MM.1S (cell line): ENCODE measurements around the gene FOLH1.
"Not testable (repeated sequence)": the region's sequence is repeated elsewhere in the genome, so short reads cannot be mapped to it uniquely, and the experiment has no call there.

Source experiments
- DNase-seq: peaks from one replicate; pipeline ENCODE4 v3.0.0-alpha.2; 2015
- H2AFZ ChIP-seq: fragments of 300-600 bp; sonication (generic); 2 replicates; pipeline ENCODE4 v1.6.0; 2016; ENCODE audit warnings: antibody characterized with exemption, low read length
- H3F3A ChIP-seq: fragments of 300-600 bp; sonication (generic); 2 replicates; pipeline ENCODE4 v1.6.1; 2016; ENCODE audit warnings: mild to moderate bottlenecking, antibody characterized with exemption, low read length, moderate library complexity, mixed read lengths; ENCODE audit not compliant: insufficient read depth
- H3K27ac ChIP-seq: fragments of 300-600 bp; sonication (generic); 2 replicates; pipeline ENCODE4 v1.5.1; 2016; ENCODE audit warnings: mild to moderate bottlenecking, low read length
- H3K27me3 ChIP-seq: fragments of 300-600 bp; sonication (generic); replicated peaks from 2 replicates; pipeline ENCODE4 v1.6.0; 2016; ENCODE audit warnings: low read length; ENCODE audit not compliant: insufficient read depth
- H3K36me3 ChIP-seq: fragments of 300-600 bp; sonication (generic); replicated peaks from 2 replicates; pipeline ENCODE4 v1.6.1; 2016; ENCODE audit warnings: mild to moderate bottlenecking, low read length, mixed read lengths; ENCODE audit not compliant: insufficient read depth
- H3K4me1 ChIP-seq: fragments of 300-600 bp; sonication (generic); 2 replicates; pipeline ENCODE4 v1.6.1; 2016; ENCODE audit warnings: low read length, mixed read lengths
- H3K4me2 ChIP-seq: fragments of 300-600 bp; sonication (generic); 2 replicates; pipeline ENCODE4 v1.6.0; 2016; ENCODE audit warnings: low read depth, low read length
- H3K4me3 ChIP-seq: fragments of 300-600 bp; sonication (generic); 2 replicates; pipeline ENCODE4 v1.5.1; 2016; ENCODE audit warnings: low read length, mixed read lengths
- H3K79me2 ChIP-seq: fragments of 300-600 bp; sonication (generic); 2 replicates; pipeline ENCODE4 v1.6.1; 2016; ENCODE audit warnings: mixed run types, low read length, mixed read lengths
- H3K9ac ChIP-seq: fragments of 300-600 bp; sonication (generic); 2 replicates; pipeline ENCODE4 v1.6.1; 2016; ENCODE audit warnings: low read length, mixed read lengths
- H3K9me2 ChIP-seq: fragments of 300-600 bp; sonication (generic); replicated peaks from 2 replicates; pipeline ENCODE4 v1.6.1; 2016; ENCODE audit warnings: mild to moderate bottlenecking, low read length, mixed read lengths; ENCODE audit not compliant: insufficient read depth
- H3K9me3 ChIP-seq: fragments of 300-600 bp; sonication (generic); replicated peaks from 2 replicates; pipeline ENCODE4 v1.6.1; 2016; ENCODE audit warnings: mild to moderate bottlenecking, low read length, mixed read lengths; ENCODE audit not compliant: insufficient read depth
- H4K20me1 ChIP-seq: fragments of 300-600 bp; sonication (generic); 2 replicates; pipeline ENCODE4 v1.6.1; 2016; ENCODE audit warnings: mild to moderate bottlenecking, low read length, moderate library complexity, mixed read lengths; ENCODE audit not compliant: insufficient read depth
- EZH2 ChIP-seq: fragments of 300-600 bp; sonication (generic); optimal IDR thresholded peaks from 2 replicates; pipeline ENCODE3; 2017; ENCODE audit warnings: low read depth, mild to moderate bottlenecking, antibody characterized with exemption, low read length, mixed read lengths
- EZH2phosphoT487 ChIP-seq: fragments of 300-600 bp; sonication (generic); IDR thresholded peaks from 2 replicates; pipeline ENCODE4 v1.6.1; 2018; ENCODE audit warnings: antibody characterized with exemption, low read length
- TF ChIP-seq, protein P1 (sequence below): fragments of 300-600 bp; sonication (generic); IDR thresholded peaks from 2 replicates; pipeline ENCODE4 v1.5.1; 2016; ENCODE audit warnings: antibody characterized with exemption, low read length, mixed read lengths

Gene FOLH1

DNA sequence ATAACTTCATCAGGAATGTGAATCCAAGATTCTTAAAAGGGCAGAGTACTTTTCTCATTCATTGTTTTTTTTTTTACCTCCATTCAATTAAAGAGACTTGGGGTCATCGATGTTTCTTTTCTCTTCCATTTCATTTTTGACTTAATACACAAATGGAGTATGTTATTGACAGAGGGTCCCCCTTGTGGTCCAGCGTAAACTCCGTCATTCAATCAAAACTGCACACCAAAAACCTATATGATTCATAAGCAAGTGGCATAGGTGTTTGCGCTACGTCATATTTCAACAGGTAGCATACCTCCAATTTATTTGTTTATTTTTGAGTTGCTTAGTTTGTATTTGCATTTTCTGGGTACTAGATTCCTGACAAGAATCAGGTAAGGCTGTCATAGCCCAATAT, 12.7 kb upstream of the FOLH1 start:
- Histone ChIP-seq H3K9ac (no peak overlapping the region), H3K79me2 (no peaks in the 10 kb centered on the region), H3K27ac (no peak overlapping the region), H3K4me3 (no peak overlapping the region), H3K36me3 (no peaks in the 10 kb centered on the region), H3K9me2 (no peaks in the 10 kb centered on the region), H2AFZ (no peak overlapping the region), H3K9me3 (no peaks in the 10 kb centered on the region), H3K4me1 (no peaks in the 10 kb centered on the region), H3K27me3 (no peaks in the 10 kb centered on the region), H3F3A (no peaks in the 10 kb centered on the region), H4K20me1 (no peaks in the 10 kb centered on the region), H3K4me2 (no peak overlapping the region)
- TF ChIP-seq EZH2phosphoT487 (no peak), EZH2 (no peak)
- TF ChIP-seq, protein P1, sequence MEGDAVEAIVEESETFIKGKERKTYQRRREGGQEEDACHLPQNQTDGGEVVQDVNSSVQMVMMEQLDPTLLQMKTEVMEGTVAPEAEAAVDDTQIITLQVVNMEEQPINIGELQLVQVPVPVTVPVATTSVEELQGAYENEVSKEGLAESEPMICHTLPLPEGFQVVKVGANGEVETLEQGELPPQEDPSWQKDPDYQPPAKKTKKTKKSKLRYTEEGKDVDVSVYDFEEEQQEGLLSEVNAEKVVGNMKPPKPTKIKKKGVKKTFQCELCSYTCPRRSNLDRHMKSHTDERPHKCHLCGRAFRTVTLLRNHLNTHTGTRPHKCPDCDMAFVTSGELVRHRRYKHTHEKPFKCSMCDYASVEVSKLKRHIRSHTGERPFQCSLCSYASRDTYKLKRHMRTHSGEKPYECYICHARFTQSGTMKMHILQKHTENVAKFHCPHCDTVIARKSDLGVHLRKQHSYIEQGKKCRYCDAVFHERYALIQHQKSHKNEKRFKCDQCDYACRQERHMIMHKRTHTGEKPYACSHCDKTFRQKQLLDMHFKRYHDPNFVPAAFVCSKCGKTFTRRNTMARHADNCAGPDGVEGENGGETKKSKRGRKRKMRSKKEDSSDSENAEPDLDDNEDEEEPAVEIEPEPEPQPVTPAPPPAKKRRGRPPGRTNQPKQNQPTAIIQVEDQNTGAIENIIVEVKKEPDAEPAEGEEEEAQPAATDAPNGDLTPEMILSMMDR: no peak
- DNase-seq: no peak

DNA sequence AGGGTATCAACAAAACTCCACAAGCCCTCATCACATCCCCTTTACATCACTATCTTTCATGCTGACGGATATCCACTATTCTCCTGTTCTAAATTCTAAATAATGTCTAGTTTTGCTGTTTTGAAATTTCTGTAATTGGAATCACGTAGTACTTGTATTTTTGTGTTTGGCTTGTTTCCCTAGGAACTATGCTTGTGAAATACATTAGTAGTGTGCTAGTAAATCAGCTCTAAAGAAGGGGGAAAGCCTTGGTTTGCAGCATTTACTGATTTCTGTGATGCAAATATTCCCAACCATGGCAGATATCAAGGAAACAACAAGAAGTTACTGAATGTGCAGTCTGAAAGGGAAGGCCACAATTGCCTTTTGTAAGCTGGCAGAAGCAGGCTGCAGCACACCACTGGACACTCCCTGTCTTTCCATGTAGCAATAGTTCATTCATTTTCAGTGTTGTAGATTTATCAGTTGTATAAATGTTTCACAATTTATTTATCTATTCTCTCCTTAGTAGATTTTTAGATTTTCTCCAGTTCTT, 4.7 kb upstream of the FOLH1 start:
- H3K36me3 ChIP-seq: no peaks in the 10 kb centered on the region
- no peaks in the 10 kb centered on the region for H3K79me2 ChIP-seq
- H3K4me3 ChIP-seq: no peak overlapping the region
- H3K27me3 ChIP-seq: no peaks in the 10 kb centered on the region
- no peak overlapping the region for H3K9ac ChIP-seq
- H3K9me2 ChIP-seq: no peaks in the 10 kb centered on the region
- no peak overlapping the region for H3K4me2 ChIP-seq
- H3K4me1 ChIP-seq: no peaks in the 10 kb centered on the region
- TF ChIP-seq, protein P1: no peak
- TF ChIP-seq EZH2: no peak
- TF ChIP-seq EZH2phosphoT487: no peak
- no peaks in the 10 kb centered on the region for H4K20me1 ChIP-seq
- H3K9me3 ChIP-seq: no peaks in the 10 kb centered on the region
- H2AFZ ChIP-seq: no peak overlapping the region
- DNase-seq: no peak
- no peaks in the 10 kb centered on the region for H3F3A ChIP-seq
- no peak overlapping the region for H3K27ac ChIP-seq

DNA sequence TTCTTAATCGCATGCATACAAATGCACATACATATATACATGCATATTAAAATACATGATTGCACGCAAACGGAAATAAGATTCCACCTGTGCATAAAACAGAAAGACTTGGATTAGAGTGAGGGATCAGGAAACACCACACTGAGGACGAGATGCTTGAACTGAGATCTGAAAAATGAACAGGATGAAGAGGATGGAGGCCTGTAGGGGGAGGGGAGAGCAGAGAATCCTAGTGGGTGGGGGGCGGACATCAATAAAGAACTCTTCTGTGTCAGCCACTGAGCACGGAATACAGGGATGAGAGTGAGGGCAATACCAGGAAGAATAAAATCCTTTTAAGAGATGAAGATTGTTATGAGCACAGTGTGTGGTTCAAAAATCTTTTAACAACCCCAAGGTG, 1.4 kb downstream of the FOLH1 start:
- H4K20me1 ChIP-seq, H3K9me3 ChIP-seq, H3K27ac ChIP-seq, H3F3A ChIP-seq, H3K27me3 ChIP-seq, H3K79me2 ChIP-seq, H3K36me3 ChIP-seq, DNase-seq, H2AFZ ChIP-seq, H3K9me2 ChIP-seq, H3K4me2 ChIP-seq, H3K4me3 ChIP-seq, H3K9ac ChIP-seq, H3K4me1 ChIP-seq: not testable (repeated sequence)

- Histone ChIP-seq H3K9me3 (no peaks in the 10 kb centered on the region), H3K9me2 (no peaks in the 10 kb centered on the region), H3K27me3 (no peaks in the 10 kb centered on the region), H3K79me2 (no peaks in the 10 kb centered on the region), H2AFZ (no peak overlapping the region), H3K27ac (no peak overlapping the region), H3K9ac (no peak overlapping the region), H4K20me1 (no peaks in the 10 kb centered on the region), H3K4me1 (no peaks in the 10 kb centered on the region), H3K4me3 (no peak overlapping the region), H3F3A (no peaks in the 10 kb centered on the region), H3K4me2 (no peak overlapping the region), H3K36me3 (no peaks in the 10 kb centered on the region)
- TF ChIP-seq EZH2 (no peak), EZH2phosphoT487 (no peak)
- TF ChIP-seq, protein P1: no peak
- DNase-seq: no peak
Observed at GRCh38 chr11:49202287-49202976, 6.0 kb downstream of the FOLH1 start.

- DNase-seq, H3K27me3 ChIP-seq, H3K79me2 ChIP-seq, H3K9me3 ChIP-seq, H3K9me2 ChIP-seq, H3K36me3 ChIP-seq, H2AFZ ChIP-seq, H3K4me3 ChIP-seq, H4K20me1 ChIP-seq, H3K27ac ChIP-seq, H3K9ac ChIP-seq, H3F3A ChIP-seq, H3K4me2 ChIP-seq, H3K4me1 ChIP-seq: not testable (repeated sequence)
Observed at GRCh38 chr11:49196775-49197174, 11.6 kb downstream of the FOLH1 start.
